ENCODE measurements around the gene MBP.

The MBP gene

GRCh38 chr18:77127769-77128671, 4.6 kb downstream of the MBP start:
- Mint-ChIP-seq H3K4me3 (peak overlapping the region; percentile 99), H3K27ac (ENCODE audit: low read depth) (peak overlapping the region; percentile 97), H3K27me3 (no peaks in the 10 kb centered on the region), H3K36me3 (ENCODE audit: insufficient read depth) (peaks cover 49% of the 10 kb centered on the region), H3K4me1 (peaks cover 81% of the 10 kb centered on the region), H3K9me3 (no peaks in the 10 kb centered on the region)
- peak; percentile 75 for ATAC-seq (replicated peaks; ENCODE audit: extremely low read depth, poor library complexity, severe bottlenecking)
- DNase-seq (ENCODE audit: low spot score in 2 of 2) = peak; percentile 35 to 68

- H3K27ac Mint-ChIP-seq (ENCODE audit: low read depth) = peak overlapping the region; percentile 97
- H3K36me3 Mint-ChIP-seq (ENCODE audit: insufficient read depth) = peaks cover 40% of the 10 kb centered on the region
- peaks cover 97% of the 10 kb centered on the region for H3K4me1 Mint-ChIP-seq
- no peaks in the 10 kb centered on the region for H3K9me3 Mint-ChIP-seq
- ATAC-seq (replicated peaks; ENCODE audit: extremely low read depth, poor library complexity, severe bottlenecking) = peak; percentile 62
- H3K4me3 Mint-ChIP-seq = peak overlapping the region; percentile 99
- peak in 1 of 2 donors; percentile 42 for DNase-seq (ENCODE audit: low spot score in 2 of 2)
- no peaks in the 10 kb centered on the region for H3K27me3 Mint-ChIP-seq
Measured at GRCh38 chr18:77124452-77124922, 8.1 kb downstream of the MBP start.

- peaks cover 42% of the 10 kb centered on the region for H3K36me3 Mint-ChIP-seq (ENCODE audit: insufficient read depth)
- H3K27me3 Mint-ChIP-seq = no peaks in the 10 kb centered on the region
- H3K4me3 Mint-ChIP-seq = peak overlapping the region; percentile 99
Measured at GRCh38 chr18:77123320-77124231, 9.0 kb downstream of the MBP start.

GRCh38 chr18:77121523-77121922, 11.1 kb downstream of the MBP start:
- no peak for ATAC-seq (replicated peaks; ENCODE audit: extremely low read depth, poor library complexity, severe bottlenecking)
- H3K36me3 Mint-ChIP-seq (ENCODE audit: insufficient read depth) = peaks cover 36% of the 10 kb centered on the region

More at GRCh38 chr18:77123320-77124231, 9.0 kb downstream of the MBP start:
- DNase-seq (ENCODE audit: low spot score in 2 of 2) (no peak), ATAC-seq (replicated peaks; ENCODE audit: extremely low read depth, poor library complexity, severe bottlenecking) (no peak)
- H3K27ac Mint-ChIP-seq (ENCODE audit: low read depth) = peak overlapping the region; percentile 97
- peaks cover 97% of the 10 kb centered on the region for H3K4me1 Mint-ChIP-seq
- no peaks in the 10 kb centered on the region for H3K9me3 Mint-ChIP-seq

GRCh38 chr18:77119851-77120491, 12.6 kb downstream of the MBP start:
- Mint-ChIP-seq H3K36me3 (ENCODE audit: insufficient read depth) (peaks cover 37% of the 10 kb centered on the region), H3K27ac (ENCODE audit: low read depth) (peak overlapping the region; percentile 97)

More at GRCh38 chr18:77121523-77121922, 11.1 kb downstream of the MBP start:
- Mint-ChIP-seq H3K9me3 (no peaks in the 10 kb centered on the region), H3K27ac (ENCODE audit: low read depth) (peak overlapping the region; percentile 97), H3K4me3 (peak overlapping the region; percentile 99), H3K27me3 (no peaks in the 10 kb centered on the region), H3K4me1 (peaks cover 91% of the 10 kb centered on the region)
- DNase-seq (ENCODE audit: low spot score in 2 of 2) = no peak

GRCh38 chr18:77119101-77119850, 13.3 kb downstream of the MBP start:
- ATAC-seq (replicated peaks; ENCODE audit: extremely low read depth, poor library complexity, severe bottlenecking) = no peak
- H3K36me3 Mint-ChIP-seq (ENCODE audit: insufficient read depth) = peaks cover 36% of the 10 kb centered on the region
- DNase-seq (ENCODE audit: low spot score in 2 of 2) = no peak
- peaks cover 91% of the 10 kb centered on the region for H3K4me1 Mint-ChIP-seq
- peak overlapping the region; percentile 61 for H3K4me3 Mint-ChIP-seq
- H3K27me3 Mint-ChIP-seq = no peaks in the 10 kb centered on the region
- peak overlapping the region; percentile 97 for H3K27ac Mint-ChIP-seq (ENCODE audit: low read depth)
- no peaks in the 10 kb centered on the region for H3K9me3 Mint-ChIP-seq

More at GRCh38 chr18:77119851-77120491, 12.6 kb downstream of the MBP start:
- Mint-ChIP-seq H3K4me3 (peak overlapping the region; percentile 99), H3K27me3 (no peaks in the 10 kb centered on the region), H3K9me3 (no peaks in the 10 kb centered on the region), H3K4me1 (peaks cover 91% of the 10 kb centered on the region)
- DNase-seq (ENCODE audit: low spot score in 2 of 2) (no peak), ATAC-seq (replicated peaks; ENCODE audit: extremely low read depth, poor library complexity, severe bottlenecking) (no peak)

- Mint-ChIP-seq H3K9me3 (no peaks in the 10 kb centered on the region), H3K4me1 (peaks cover 91% of the 10 kb centered on the region), H3K36me3 (ENCODE audit: insufficient read depth) (peaks cover 38% of the 10 kb centered on the region), H3K27me3 (no peaks in the 10 kb centered on the region), H3K4me3 (peak overlapping the region; percentile 61), H3K27ac (ENCODE audit: low read depth) (peak overlapping the region; percentile 97)
- no peak for DNase-seq (ENCODE audit: low spot score in 2 of 2)
- no peak for ATAC-seq (replicated peaks; ENCODE audit: extremely low read depth, poor library complexity, severe bottlenecking)
Measured at GRCh38 chr18:77118256-77119090, 14.1 kb downstream of the MBP start.

GRCh38 chr18:77116201-77117080, 16.1 kb downstream of the MBP start:
- Mint-ChIP-seq H3K9me3 (no peaks in the 10 kb centered on the region), H3K4me3 (peak overlapping the region; percentile 68), H3K36me3 (ENCODE audit: insufficient read depth) (peaks cover 44% of the 10 kb centered on the region), H3K27ac (ENCODE audit: low read depth) (peak overlapping the region; percentile 73), H3K27me3 (no peaks in the 10 kb centered on the region), H3K4me1 (peaks cover 91% of the 10 kb centered on the region)
- ATAC-seq (replicated peaks; ENCODE audit: extremely low read depth, poor library complexity, severe bottlenecking) (no peak), DNase-seq (ENCODE audit: low spot score in 2 of 2) (no peak)

- peaks cover 49% of the 10 kb centered on the region for H3K36me3 Mint-ChIP-seq (ENCODE audit: insufficient read depth)
- H3K27me3 Mint-ChIP-seq = no peaks in the 10 kb centered on the region
- no peak for ATAC-seq (replicated peaks; ENCODE audit: extremely low read depth, poor library complexity, severe bottlenecking)
- no peaks in the 10 kb centered on the region for H3K9me3 Mint-ChIP-seq
- peaks cover 90% of the 10 kb centered on the region for H3K4me1 Mint-ChIP-seq
- peak overlapping the region; percentile 68 for H3K4me3 Mint-ChIP-seq
- DNase-seq (ENCODE audit: low spot score in 2 of 2) = no peak
- H3K27ac Mint-ChIP-seq (ENCODE audit: low read depth) = peak overlapping the region; percentile 71
Measured at GRCh38 chr18:77115192-77115953, 17.2 kb downstream of the MBP start.

All from central memory CD8-positive, alpha-beta T cell (primary cell).